Stimulated activated CD4-positive, alpha-beta T cell treated with anti-CD3 and anti-CD28 coated beads, Interleukin-2, amount 100 ng/mL, for 24 hours (primary cell): Measurements from ENCODE around the gene R3HDM2.
A peak's percentile ranks its signal among the peaks of the same experiment; 100 is the strongest.
"Not testable (repeated sequence)": the region's sequence is repeated elsewhere in the genome, so short reads cannot be mapped to it uniquely, and the experiment has no call there.

Experiments
- DNase-seq, 2 donors: peaks; one replicate each; pipeline ENCODE4 v3.0.0-alpha.2; 2020

Gene R3HDM2

DNA sequence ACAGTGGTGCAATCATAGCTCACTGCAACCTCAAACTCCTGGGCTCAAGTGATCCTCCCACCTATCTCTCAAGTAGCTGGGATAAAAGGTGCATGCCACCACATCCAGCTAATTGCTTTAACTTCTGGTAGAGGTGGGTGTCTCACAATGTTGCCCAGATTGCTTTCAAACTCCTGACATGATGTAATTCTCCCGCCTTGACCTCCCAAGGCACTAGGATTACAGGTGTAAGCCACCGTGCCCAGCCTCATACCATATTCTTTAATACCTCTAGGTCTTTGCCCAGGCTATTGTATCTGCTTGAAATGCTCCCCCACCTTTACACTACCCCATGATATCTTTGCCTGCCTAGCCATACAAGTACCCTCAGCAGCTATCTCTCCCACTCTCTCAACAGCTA is 11.3 kb downstream of the R3HDM2 start:
- no peak for DNase-seq

GRCh38 chr12:57418255-57418654 is 12.6 kb downstream of the R3HDM2 start:
- DNase-seq = no peak

- DNase-seq = no peak
These were observed 14.5 kb downstream of the R3HDM2 start for GRCh38 chr12:57416039-57416996.

- no peak for DNase-seq
These were observed 15.8 kb downstream of the R3HDM2 start for GRCh38 chr12:57415088-57415487.

GRCh38 chr12:57414160-57414559 is 16.7 kb downstream of the R3HDM2 start:
- not testable (repeated sequence) for DNase-seq

- no peak for DNase-seq
These were observed 20.3 kb downstream of the R3HDM2 start for GRCh38 chr12:57410534-57410933.

- DNase-seq = peak; percentile 17 to 23
These were observed 25.7 kb downstream of the R3HDM2 start for GRCh38 chr12:57404966-57405640.

DNA sequence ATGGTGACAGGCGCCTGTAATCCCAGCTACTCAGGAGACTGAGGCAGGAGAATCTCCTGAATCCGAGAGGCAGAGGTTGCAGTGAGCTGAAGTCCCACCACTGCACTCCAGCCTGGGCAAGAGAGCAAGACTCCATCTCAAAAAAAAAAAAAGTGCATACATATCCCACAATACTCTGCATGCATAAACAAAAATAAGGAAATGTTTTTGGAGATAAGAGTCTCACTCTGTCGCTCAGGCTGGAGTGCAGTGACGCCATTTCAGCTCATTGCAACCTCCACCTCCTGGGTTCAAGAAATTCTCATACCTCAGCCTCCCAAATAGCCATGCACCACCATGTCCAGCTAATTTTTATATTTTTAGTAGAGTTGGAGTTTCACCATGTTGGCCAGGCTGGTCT is 28.7 kb downstream of the R3HDM2 start:
- DNase-seq = not testable (repeated sequence)

DNA sequence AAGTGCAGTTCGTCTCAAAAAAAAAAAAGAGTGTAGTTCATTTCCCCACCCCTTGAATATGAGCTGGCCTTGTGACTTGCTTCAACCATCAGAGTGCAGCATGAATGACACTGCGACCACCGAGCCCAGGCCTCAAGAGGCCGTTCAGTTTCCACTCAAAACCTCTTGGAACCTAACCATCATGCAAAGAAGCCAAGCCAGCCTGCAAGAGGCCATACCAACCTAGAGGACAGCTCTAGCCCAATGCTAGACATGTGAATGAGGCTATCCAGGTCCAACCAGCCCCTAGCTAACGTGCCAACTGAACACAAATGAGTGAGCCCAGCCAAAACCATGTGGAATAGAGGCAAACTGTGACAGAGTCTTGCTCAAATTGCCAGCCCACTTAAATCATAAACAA is 29.7 kb downstream of the R3HDM2 start:
- DNase-seq = no peak

DNA sequence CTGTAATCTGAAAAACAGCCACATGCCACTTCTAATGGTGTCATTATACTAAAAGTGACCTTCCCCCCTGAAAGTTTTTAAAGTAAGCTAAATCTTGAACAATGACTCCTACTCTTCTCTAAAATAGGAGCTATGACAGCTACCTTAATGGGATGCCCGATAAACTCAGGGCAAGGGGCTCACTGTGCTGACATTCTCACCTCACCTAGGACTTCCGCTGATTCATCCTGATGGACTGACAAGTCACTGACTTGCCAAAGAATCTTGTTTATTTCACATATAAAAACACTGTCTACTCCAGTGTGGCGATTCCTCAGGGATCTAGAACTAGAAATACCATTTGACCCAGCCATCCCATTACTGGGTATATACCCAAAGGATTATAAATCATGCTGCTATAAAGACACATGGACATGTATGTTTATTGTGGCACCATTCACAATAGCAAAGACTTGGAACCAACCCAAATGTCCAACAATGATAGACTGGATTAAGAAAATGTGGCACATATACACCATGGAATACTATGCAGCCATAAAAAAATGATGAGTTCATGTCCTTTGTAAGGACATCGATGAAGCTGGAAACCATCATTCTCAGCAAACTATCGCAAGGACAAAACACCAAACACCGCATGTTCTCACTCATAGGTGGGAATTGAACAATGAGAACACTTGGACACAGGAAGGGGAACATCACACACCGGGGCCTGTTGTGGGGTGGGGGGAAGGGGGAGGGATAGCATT is 31.0 kb downstream of the R3HDM2 start:
- not testable (repeated sequence) for DNase-seq

DNA sequence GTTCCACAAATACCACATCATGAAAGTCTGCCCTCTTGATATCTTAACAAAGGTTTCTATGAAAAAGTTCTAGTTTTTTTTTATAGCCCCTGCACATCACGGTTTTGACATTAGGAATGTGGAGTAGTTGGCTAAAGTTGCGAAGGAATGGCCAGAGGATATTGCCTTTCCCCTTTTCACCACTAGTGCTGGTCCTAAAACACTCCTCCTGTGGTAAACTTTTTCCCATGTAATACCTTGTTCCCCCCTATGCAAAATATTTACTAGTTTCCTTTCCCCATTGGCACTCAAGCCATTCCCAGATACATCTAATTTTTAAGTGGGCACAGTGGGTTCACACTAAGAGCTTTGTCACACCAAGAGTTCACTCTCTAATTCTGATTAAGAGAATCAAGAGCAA is 33.4 kb downstream of the R3HDM2 start:
- DNase-seq = no peak

- no peak for DNase-seq
These were observed 35.7 kb downstream of the R3HDM2 start for GRCh38 chr12:57395121-57395520.

GRCh38 chr12:57390174-57390573 is 40.7 kb downstream of the R3HDM2 start:
- no peak for DNase-seq

DNA sequence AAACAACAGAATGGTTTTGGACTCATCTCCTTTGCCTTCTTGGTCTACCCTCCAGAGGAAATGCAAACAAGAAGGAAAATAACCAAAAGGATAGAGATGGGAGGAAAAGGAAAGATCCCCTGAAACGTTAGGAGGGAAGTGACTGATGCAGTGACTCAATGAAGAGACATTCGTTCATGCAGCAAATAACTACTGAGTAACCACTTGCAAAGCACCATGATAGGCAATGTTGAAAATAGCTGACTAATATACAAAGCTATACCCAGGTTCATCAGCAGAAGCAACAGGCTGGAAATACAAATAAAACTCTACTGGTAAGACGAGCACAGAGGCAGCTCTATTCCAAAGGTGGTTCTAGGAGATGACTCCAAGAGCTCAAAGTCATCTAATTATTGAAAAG is 41.8 kb downstream of the R3HDM2 start:
- no peak for DNase-seq

- no peak for DNase-seq
These were observed 42.4 kb downstream of the R3HDM2 start for GRCh38 chr12:57388425-57388824.

DNA sequence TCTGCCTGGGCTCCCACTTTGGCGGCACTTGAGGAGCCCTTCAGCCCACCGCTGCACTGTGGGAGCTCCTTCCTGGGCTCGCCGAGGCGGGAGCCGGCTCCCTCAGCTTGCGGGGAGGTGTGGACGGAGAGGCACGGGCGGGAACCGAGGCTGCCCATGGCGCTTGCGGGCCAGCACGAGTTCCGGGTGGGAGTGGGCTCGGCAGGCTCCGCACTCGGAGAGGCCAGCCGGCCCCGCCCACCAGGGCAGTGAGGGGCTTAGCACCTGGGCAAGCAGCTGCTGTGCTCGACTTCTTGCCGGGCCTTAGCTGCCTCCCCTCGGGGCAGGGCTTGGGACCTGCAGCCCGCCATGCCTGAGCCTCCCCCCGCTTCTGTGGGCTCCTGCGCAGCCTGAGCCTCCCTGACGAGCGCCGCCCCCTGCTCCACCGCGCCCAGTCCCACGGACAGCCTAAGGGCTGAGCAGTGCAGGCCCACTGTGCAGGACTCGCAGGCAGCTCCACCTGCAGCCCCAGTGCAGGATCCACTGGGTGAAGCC is 44.6 kb downstream of the R3HDM2 start:
- DNase-seq = no peak

- DNase-seq = no peak
These were observed 45.3 kb downstream of the R3HDM2 start for GRCh38 chr12:57385586-57385985.

DNA sequence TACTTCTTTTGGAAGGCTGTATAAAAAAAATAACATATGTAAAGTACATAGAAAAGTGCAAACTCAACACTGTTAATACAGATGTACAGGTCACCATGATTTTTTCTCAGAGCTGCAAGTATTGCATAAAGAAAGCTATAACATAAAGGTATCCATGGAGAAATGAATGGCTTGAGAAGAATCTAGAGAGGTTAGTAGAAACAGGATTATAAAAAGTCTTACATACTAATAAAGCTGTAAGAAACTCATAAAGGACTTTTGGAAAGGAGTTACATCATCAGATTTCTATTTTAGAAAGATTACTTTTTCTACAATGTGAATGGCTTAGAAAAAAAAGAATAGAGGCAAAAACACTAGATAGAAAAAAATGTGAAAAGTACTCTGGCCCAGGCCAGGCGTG is 46.4 kb downstream of the R3HDM2 start:
- DNase-seq = no peak

DNA sequence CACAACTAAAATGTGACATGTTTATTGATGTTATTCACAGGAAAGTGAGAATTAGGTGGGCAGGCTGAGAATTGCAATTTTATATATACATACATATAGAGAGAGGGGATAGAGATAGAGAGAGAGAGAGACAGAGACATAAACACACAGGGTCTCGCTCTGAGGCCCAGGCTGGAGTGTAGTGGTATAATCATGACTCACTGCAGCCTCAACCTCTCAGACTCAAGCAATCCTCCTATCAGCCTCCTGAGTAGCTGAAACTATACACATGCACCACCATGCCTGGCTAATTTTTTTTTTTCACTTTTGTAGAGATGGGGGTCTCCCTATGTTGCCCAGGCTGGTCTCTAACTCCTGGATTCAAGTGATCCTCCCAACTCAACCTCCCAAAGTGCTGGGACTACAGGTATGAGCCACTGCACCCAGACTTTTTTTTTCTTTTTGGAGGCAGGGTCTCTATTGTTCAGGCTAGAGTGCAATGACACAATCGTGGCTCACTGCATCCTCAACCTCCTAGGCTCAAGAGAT is 49.1 kb downstream of the R3HDM2 start:
- no peak for DNase-seq

DNA sequence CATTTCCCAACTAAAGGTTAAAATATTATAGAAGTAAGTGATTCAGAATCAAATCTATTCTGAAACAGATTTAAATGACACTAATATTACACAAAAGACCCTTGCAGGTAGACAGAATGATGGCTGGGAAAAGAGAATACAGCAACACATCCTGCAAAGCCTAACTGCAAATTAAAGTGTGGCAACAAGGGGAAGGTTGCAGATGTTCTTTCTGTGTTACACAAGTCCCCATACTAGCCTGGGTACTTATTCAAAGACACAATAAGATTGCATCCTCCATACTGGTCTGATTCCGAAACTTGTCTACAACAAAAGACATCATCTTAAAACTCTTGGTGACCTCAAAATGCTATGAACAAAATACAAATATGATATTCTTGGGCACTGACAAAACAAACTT is 50.5 kb downstream of the R3HDM2 start:
- no peak for DNase-seq

- DNase-seq = no peak
These were observed 53.6 kb downstream of the R3HDM2 start for GRCh38 chr12:57377103-57377840.

DNA sequence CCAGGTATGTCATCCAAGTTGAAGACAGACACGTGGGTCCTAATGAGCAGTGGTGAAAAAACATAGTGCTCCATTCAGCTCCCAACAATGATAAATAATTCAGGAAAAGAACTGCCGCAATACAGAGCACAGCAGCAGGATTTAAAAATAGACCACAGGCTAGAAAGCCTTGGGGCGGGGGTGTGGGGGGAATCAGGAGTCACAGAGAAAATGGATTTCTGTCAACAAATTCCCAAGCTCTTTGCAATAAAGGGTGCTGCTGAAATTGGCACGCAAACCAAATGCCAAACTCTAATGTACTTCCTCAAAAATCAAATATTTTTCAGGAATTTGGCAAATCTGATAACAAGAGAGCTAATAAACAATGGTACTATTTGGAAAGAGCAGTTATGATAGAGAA is 58.6 kb downstream of the R3HDM2 start:
- DNase-seq = no peak
